GM08714 (cell line): ENCODE data around the gene TBR1.

Experiments used
- H3K4me3 ChIP-seq: fragments of 200-500 bp; sonication (Bioruptor generic); 2 replicates; pipeline ENCODE4 v1.5.1; 2014; ENCODE audit warnings: mild to moderate bottlenecking, low read length, inconsistent platforms
- ZNF274 ChIP-seq: IDR thresholded peaks from 2 replicates; pipeline ENCODE4 v1.6.1; 2012; ENCODE audit warnings: mild to moderate bottlenecking, low read depth, low read length

Gene TBR1

GRCh38 chr2:161402297-161402696 lies 13.8 kb upstream of the TBR1 start:
- no peak overlapping the region for H3K4me3 ChIP-seq
- TF ChIP-seq ZNF274: no peak

GRCh38 chr2:161406316-161406715 lies 9.8 kb upstream of the TBR1 start:
- TF ChIP-seq ZNF274: no peak
- no peak overlapping the region for H3K4me3 ChIP-seq

- no peak overlapping the region for H3K4me3 ChIP-seq
- TF ChIP-seq ZNF274: no peak
Measured at GRCh38 chr2:161407597-161407996, 8.5 kb upstream of the TBR1 start.

- no peak overlapping the region for H3K4me3 ChIP-seq
- TF ChIP-seq ZNF274: no peak
Measured at GRCh38 chr2:161409308-161409907, 6.7 kb upstream of the TBR1 start.

- H3K4me3 ChIP-seq: no peak overlapping the region
- no peak for TF ChIP-seq ZNF274
Measured at GRCh38 chr2:161412346-161412745, 3.8 kb upstream of the TBR1 start.

GRCh38 chr2:161414042-161415033 lies 1.8 kb upstream of the TBR1 start:
- peak overlapping the region; percentile 38; the same call in 1 of the 2 replicates for H3K4me3 ChIP-seq
- TF ChIP-seq ZNF274: no peak

GRCh38 chr2:161415034-161415986 lies 787 bp upstream of the TBR1 start:
- TF ChIP-seq ZNF274: no peak
- peak overlapping the region; percentile 38; the same call in 1 of the 2 replicates for H3K4me3 ChIP-seq

GRCh38 chr2:161416708-161417437 lies 776 bp downstream of the TBR1 start:
- TF ChIP-seq ZNF274: no peak
- H3K4me3 ChIP-seq: peak overlapping the region; percentile 3; the same call in 1 of the 2 replicates

- peak overlapping the region; percentile 3; the same call in 1 of the 2 replicates for H3K4me3 ChIP-seq
- no peak for TF ChIP-seq ZNF274
Measured at GRCh38 chr2:161417438-161418274, 1.6 kb downstream of the TBR1 start.

- TF ChIP-seq ZNF274: no peak
- H3K4me3 ChIP-seq: peak overlapping the region; percentile 7; the same call in 1 of the 2 replicates
Measured at GRCh38 chr2:161418275-161418714, 2.2 kb downstream of the TBR1 start.

- H3K4me3 ChIP-seq: peak overlapping the region; percentile 7; the same call in 1 of the 2 replicates
- TF ChIP-seq ZNF274: no peak
Measured at GRCh38 chr2:161418715-161419637, 2.9 kb downstream of the TBR1 start.
